CD4-positive, alpha-beta T cell treated with Interleukin-17A for 4 hours (primary cell): Measurements from ENCODE around the gene CAMKMT.
A peak's percentile ranks its signal among the peaks of the same experiment; 100 is the strongest.
"Not testable (repeated sequence)": the region's sequence is repeated elsewhere in the genome, so short reads cannot be mapped to it uniquely, and the experiment has no call there.

Experiments used
- DNase-seq: peaks from one replicate; pipeline ENCODE4 v3.0.0-alpha.2; 2020; ENCODE audit warnings: mixed read lengths

CAMKMT gene

DNA sequence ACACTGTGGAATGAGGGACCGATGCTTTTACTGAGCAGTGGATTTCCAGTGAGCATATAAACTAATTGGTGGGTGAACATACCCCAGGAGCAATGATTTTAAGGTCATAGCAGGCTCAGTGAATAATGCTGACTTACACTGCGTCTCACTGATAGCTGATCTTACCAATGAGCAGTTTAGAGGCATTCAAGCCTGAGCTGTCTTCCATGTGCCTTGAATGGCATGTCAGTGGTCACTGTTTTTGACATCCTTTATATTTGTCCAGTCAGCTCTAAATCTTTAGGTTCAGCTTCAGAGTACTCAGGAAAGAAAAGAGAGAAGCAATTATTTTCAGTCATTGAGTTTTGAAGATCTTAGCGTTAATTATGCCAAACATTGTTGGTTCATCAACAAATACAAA is 88.3 kb downstream of the CAMKMT start:
- DNase-seq = no peak

DNA sequence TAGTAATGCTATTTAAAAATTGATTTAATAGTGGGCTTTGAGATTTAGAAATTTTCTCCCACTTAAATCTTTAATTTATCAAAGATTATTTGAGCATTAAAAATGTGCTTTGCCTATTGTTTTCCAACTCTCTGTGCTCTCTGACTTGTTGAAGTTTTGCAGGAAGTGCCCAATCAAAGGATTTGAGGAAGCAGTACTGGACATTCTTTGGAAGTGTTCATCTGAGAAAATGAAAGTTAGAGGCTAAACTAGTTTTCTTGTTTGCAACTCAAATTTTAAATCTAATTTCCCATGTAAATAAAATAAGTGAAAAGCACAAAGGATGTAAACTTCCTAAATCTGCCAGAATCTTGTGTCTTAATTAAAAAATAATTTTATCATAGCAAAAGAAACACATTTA is 89.1 kb downstream of the CAMKMT start:
- no peak for DNase-seq

DNA sequence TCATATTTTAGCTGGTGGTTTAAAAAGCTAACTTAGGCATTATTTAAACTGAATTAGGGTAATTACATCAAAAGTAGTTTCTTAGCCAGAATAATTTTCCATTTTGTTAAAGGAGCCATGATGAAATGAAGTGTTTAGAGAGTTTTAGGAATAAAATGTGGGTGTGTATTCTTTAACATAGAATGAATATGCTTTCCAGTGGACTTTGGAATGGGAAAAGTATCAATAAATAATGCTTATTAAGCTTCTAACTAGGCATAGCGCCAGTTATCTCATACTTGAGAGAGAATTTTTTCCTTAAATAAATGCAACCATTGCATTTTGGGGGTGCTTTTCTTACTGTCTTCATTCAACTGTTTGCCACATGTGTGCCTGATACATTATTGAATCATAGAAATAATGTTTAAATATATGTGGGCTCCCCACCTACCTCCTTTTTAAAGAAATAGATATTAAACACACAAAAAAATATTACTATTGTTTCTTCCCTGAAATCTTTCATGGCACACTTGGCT is 90.4 kb downstream of the CAMKMT start:
- no peak for DNase-seq

DNA sequence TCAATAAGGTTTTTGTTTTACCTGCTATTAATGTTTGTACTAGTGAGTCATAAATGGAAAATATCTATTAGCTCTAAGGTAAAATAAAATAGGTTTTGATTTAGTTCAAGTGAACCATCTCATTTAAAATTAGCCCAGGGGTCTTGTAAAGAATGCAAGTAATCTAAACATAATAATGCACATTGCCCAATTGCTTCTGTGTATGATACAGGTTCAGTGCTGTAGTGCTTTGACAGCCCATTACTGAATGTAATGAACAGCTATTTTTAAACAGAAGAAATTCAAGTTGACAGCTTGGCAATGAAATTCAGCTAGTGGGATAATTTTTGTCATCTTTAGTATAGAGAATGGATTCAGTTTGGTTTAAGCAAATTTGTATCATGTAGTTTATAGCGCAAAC is 91.5 kb downstream of the CAMKMT start:
- DNase-seq = no peak

DNA sequence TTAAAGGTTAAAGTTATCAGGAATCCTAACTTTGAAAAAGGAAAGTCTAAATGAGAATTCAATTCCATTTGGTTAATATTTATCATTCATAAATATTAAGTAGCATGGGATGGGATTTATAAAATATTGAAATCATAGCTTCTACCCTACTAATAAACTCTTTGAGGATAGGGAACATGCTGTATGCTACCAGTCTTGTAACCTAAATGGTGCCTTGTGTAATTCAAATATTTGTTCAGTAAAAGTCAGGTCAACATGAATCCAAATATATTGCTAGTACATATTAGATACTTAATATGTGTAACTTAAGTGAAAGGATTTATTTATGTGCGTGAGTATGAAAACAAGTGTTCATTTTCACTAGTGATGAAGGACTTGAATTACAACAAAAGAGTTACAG is 94.1 kb downstream of the CAMKMT start:
- DNase-seq = no peak

DNA sequence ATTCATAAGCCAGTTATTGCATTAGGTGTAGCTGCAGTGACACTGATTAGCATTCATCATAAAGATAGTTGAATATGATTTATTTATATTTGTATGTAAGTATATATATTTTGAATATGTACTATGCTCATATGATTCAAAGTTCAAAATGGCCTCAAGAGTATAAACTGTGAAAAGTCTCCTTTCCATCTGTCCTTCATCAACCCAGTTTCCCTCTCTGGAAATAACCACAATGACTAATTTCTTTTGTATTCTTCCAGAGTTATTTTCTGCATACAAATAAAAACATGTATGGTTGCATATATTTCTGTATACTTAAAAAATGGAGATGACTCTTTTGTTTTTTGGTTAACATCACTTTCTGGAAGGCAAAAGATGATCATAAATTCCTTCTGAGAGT is 95.2 kb downstream of the CAMKMT start:
- DNase-seq = no peak

DNA sequence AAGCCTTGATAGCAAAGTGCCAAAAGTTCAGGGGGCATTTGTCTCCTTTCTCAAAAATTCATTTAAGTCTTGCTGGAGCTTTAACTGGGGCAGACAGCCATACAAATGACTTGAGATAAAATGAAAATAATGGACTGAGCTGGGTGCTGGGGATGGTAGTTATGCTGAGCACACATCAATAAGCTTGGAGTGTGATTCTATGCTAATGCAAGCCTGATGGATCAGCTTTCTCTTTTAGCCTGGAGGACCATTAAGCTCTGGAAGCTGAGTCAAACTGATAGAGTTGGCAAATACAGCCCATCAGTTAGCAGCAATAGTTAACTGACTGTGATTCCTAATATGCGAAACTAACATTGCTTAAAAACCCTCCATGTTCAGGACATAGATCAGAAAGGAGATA is 98.0 kb downstream of the CAMKMT start:
- no peak for DNase-seq

DNA sequence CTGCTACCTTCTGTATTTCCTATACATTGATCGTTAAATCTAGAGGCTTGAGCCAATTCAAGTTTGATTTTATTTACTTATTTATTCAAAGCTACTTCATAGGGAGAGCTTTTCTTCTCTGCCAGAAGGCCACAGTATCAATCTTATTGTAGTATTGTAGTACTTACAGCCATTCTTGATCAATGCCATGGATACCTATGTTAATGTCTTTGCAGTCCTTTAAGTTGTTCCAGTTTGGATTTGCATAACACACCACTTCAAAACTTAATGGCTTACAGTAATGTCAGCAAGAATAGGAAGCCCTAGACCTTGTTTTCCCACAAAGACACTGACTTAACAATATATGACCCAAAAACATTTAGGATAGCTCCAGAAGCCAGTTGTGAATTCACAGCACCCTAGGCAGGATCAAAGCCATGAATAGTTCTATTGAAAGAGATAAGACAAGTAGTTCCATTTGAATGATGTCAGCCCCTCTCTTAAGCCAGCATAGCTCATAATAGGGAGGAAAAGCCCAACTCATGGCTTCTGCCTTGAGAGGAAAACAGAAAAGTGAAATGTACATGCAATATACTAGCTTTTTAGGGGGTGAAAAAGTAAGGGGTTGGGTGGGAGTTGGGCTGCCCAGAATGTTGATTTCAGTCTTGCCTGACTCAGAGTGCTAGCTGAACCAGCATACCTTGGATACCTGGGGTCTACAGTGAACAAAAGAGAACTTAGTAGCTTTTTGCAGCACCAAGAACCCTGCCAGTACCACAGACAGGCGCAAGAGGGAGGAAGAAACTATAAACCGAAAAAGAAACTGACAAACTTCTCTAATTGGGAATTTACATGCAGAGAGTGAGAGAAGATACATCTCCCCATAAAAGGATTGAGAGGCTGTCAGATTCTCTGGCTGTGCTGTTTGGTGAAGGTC is 101.4 kb downstream of the CAMKMT start:
- no peak for DNase-seq

DNA sequence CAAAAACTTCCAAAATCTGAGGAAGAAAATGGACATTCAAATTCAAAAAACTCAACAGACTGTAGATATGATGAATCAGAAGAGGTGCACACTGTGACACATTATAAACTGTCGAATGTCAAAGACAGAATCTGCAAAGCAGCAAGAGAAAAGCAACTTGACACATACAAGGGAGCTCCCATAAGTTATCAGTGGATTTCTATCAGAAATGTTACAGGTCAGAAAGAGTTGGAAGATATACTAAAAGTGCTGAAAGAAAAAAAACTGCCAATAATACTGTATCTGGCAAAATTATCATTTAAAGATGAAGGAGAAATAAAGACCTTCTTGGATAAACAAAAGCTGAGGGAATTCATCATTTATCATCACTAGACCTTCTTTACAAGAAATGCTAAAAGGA is 102.7 kb downstream of the CAMKMT start:
- no peak for DNase-seq

DNA sequence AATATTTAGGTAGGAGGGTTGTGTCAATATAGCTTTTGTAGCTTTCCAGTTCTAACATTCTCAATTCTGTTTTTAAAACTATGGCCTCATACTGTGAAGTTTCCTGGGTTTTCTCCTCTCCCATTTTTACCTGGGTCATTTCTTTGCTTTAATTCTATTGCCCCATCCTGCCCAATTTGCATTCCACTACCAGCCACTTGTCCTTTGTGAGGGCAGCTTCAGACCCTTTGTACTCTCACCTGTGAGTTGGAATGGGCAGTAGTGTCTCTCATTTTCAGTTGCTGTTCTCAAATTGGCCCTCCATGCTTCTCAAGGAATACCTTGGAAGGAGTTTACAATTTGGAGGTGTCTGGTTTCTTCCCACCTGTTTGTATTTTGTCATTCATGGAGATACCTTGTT is 108.4 kb downstream of the CAMKMT start:
- DNase-seq = no peak

DNA sequence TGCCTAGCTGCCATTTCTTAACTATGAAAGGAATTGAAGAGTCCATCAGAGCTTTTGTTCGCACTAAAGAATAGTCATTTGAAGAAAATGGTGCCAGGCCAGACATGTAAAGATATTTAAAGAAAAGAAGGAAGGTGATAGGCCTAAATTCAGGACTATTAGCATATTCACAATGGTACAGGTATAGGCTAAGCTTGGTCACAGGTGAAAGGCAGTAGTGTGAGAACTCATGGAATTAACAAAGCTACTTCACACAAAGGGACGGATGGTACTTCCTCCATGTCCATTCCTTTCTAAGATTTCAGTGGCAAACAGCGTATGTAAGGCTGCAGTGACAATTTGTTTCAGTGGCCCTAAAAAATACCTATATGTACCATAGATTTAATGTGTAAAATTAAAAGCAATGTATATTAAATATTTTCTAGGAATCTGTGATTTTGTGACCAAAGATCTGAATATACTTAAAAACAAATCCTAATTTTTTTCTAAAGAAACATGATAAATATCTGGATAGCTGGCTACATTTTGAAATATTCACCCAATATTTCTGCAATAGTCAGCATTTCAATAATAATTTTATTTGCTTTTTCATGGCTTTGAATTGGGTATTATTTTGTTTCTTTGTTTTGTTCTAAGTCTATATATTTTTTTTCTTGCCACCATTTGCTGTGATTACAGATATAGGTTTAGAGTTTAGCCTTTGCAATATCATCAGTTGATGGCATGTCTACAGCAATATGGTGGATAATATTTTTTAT is 116.1 kb downstream of the CAMKMT start:
- no peak for DNase-seq

DNA sequence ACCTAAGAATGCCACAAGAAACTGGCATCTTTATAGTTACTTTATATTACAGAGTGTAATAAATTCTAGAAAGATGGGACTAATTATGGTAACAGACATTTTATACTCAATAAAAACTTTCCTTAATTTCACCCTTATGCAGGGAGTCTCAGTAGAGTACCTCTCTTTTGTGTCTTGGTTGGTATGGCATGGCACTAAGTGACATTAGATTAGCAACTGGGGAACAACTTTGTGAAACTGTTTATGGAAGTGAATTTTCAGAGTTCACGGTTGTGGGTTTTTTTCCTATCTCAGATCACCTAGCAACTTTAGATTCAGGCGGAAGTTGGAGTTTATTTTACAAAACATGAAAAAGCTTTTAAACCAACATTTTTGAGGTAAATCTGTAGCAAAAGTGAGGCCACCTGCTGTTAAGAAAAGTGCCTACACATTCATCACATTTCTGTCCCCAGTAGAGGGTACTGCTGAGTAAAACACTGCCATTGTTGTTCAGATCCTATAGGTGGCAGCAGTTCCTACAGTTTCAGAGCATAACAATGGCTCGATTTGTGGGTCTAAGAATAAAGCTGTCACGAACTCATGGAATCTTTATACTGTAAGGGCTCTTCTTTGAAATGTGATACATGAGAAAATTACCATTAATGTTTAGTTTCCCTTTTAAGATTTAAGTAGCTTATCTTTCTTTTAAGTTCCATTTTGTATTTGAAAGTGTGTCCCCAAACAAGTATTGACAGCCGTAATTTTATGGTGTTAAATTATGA is 117.6 kb downstream of the CAMKMT start:
- peak; percentile 38 for DNase-seq

DNA sequence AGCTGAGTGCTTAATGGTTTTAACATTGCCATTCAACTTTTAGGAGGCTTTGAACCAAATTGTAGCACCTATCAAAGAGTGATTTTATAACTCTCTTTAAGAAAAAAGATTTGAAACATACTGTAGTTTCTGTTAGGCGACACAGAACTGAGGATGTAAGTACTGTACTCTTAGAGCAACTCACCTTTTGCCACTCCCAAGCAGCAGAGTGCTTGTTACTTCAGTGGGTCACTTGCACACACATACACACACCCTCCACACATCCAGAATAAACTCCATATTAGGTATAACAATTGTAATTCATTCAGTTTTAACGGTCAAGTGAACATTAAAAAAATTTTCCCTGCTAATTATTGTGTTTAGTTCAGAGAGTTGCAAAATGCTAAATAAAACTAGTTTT is 118.3 kb downstream of the CAMKMT start:
- DNase-seq = no peak

DNA sequence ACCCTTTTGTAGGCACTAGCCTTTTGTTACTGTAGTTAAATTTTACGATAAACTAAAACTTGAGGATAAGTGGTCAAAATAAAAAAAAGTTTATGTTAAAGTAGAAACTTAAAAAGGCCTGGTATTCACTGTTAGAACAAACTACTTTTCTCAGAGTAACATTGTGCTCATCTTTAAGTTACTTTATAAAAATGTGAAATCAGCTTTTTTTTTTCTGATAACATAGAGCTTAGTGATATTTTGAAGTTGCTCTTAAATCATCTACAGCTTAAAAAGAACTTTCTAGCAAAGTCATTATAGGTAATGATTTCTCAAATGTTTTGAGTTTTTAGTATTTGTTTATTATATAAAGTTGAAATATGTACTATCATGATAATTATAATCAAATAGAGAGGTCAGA is 125.3 kb downstream of the CAMKMT start:
- no peak for DNase-seq

DNA sequence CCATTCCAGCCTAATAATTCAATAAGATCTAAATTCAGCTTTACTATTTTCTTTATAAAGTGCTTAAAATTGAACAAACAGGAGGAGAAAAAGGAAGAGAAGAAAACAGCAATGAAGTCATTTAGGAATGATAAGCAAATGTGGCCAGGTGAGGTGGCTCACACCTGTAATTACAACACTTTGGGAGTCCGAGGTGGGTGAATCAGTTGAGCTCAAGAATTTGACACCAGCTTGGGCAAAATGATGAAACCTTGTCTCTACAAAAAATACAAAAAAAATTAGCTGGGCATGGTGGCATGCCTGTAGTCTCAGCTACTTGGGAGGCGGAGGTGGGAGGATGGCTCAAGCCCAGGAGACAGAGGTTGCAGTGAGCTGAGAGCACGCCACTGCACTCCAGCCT is 129.0 kb downstream of the CAMKMT start:
- no peak for DNase-seq

DNA sequence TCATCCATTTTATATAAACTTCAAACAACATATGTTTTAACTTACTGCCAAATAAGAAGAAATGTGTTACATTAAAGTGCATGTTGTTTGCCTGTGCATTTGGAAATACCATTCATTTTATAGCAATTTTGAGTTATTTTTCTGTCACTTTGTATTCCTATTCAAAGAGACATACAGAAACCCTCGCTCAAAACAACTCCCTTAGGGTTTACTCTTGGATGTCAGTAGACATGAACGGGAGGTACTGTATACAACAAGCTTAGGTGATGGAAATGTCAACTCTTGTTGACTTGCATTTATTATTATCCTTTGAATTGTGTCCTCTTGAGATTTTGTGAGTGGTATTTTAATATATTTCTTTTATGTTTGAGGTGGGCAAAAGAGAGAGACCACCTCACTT is 132.3 kb downstream of the CAMKMT start:
- DNase-seq = no peak

DNA sequence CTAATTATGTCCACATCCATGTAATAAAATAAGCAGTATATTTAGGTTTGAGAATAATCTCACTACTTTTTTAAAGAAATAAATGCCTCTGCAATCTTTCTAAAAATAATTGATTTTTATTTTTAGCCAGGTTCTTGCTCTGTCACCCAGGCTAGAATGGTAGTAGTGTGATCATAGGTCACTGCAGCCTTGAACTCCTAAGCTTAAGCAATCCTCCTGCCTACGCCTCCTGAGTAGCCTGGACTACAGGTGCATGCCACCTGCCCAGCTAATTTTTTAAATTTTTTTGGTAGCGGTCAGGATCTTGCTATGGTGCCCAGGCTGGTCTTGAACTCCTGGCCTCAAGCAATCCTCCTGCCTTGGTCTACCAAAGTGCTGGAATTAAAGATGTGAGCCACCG is 133.3 kb downstream of the CAMKMT start:
- DNase-seq = no peak

DNA sequence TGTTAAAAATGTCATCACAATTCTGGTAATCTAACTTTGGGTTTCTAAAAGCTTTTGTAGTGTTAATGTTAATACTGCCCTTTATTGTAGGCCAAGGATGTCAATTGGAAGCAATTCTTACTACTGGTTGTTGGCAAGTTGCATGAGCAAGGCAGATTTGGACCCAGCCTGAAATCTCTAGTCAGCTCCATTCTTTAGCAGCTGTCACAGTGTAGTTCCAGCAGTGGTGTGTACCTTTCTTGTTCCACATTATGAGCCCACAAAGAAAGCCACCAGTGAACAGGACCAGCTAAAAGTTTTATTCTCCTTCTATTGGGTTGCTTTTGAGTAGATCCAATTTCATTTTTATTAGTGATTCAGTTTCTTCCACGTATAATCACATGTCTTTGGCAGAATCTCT is 133.8 kb downstream of the CAMKMT start:
- no peak for DNase-seq

DNA sequence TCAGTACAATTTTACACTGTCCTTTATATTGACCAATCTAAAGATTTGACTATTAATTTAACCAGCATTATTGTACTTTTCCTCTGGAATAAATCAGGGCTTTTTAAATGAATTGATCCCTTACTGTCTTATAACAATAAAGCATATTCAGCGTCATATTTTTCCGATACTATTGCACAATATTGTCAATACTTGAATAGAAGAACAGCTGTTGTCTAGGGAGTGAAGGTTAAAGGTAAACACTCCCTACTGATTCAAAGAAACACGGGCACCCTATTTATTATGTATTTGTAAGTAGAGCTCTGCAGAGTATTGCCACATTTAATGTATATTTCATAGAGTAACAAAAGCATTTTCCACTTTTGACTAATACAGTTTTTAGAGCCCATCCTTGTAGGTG is 134.4 kb downstream of the CAMKMT start:
- no peak for DNase-seq

DNA sequence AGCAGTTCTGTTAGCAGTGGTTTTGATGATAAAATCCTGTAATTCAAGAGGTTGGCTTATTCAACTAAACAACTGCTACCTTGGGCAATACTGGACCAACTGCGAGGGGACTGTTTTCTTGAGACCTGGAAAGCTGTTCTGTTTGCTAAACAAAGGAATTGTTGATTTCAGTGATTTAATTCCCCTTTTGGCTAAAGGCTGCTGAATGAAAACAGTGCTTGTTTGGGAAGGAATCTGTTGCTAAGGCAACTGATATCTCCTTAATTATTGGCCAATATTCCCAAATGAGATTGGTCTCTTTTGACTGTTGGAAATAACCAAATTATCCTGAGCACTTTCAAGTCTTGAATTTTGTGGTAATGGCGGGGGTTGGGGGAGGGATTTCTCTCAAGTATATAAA is 136.8 kb downstream of the CAMKMT start:
- no peak for DNase-seq

DNA sequence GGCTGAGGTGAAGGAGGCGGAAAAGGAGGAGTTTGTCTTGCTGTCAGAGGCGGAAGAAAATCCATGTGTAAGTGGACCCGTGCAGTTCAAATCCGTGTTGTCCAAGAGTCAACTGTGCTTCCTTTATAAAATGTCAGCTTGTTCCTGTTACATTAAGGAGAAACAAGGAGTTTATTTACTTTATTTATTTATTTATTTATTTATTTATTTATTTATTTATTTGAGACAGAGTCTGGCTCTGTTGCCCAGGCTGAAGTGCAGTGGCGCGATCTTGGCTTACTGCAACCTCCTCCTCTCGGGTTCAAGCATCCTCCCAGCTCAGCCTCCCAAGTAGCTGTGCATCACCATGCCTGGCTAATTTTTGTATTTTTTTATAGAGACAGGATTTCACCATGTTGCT is 143.9 kb downstream of the CAMKMT start:
- not testable (repeated sequence) for DNase-seq

DNA sequence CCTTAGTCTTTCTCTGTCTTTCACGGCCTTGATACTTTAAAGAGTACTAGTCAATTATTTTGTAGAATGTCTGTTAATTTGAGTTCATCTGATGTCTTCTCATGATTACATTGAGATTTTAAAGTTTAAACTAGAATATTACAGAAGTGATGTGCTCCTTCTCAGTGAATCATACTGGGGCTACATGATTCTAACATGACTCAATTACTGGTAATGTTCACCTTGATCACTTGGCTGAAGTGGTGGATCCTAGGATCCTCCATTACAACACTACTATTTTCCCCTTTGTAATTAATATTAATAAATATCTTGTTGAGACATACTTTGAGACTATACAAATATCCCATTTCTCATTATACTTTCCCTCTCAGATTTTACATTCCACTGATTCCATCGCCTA is 148.5 kb downstream of the CAMKMT start:
- no peak for DNase-seq

DNA sequence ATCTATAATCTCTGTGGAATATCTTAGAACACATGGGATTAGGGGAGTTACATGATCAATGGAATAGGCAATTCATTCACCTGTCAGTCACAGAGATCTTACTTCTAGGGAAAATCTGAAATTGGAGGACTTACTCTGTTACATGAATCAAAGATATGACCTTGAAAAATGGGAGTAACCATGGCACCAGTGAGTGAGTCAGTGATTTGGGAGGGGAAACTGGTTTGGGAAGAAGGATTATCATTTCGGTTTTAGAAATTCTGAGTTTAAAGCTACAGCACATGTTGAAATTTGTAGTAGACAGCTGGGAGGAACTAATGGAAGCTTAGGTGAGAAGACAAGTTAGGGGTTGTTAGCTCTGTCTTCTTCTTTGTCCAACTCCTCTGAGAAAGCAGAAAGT is 153.7 kb downstream of the CAMKMT start:
- DNase-seq = no peak
